Posterior vena cava (tissue), 2 donors: ENCODE results near the gene PCDHA13. TPM values are rescaled to one million over a fixed set of nuclear protein-coding genes. Genes with fewer than 3 reads are reported as not detected.
"Not testable (repeated sequence)": the region's sequence is repeated elsewhere in the genome, so short reads cannot be mapped to it uniquely, and the experiment has no call there.

Source experiments
- DNase-seq: peaks from one replicate; pipeline ENCODE4 v3.0.0-alpha.2; 2020; ENCODE audit warnings: low spot score
- intact Hi-C, 2 donors: fragments of 100-400 bp; cut with DNase I; formaldehyde crosslinking; loops; one replicate each; pipeline versions ENCODE4 v1.14.1 to v1.14.2; 2022 to 2023
- long read RNA-seq, 2 donors: library from polyadenylated mRNA; unstranded; transcript quantifications; one replicate each; pipeline ENCODE4 v2.0.0, GENCODE V29; 2020 to 2021
- total RNA-seq, 2 donors: library from RNA; stranded (reverse); fragmentation: NEBNext Ultra II Directional; extraction: Animal tissue kit (Norgen Biotek cat#: 25700); gene quantifications; one replicate each; pipeline ENCODE4 v1.2.1, GENCODE V29; 2021
- donor health status: DM: yes; HTN: yes; CAD: no.
- donor health status: DM: yes; HTN: yes; CAD: no.

Gene PCDHA13
- under 1 TPM in 1 of 2 donors, not detected in 1; 0.05 TPM for total RNA-seq
- long read RNA-seq, donor 1: 0 reads
- long read RNA-seq, donor 2: 0 reads

DNA sequence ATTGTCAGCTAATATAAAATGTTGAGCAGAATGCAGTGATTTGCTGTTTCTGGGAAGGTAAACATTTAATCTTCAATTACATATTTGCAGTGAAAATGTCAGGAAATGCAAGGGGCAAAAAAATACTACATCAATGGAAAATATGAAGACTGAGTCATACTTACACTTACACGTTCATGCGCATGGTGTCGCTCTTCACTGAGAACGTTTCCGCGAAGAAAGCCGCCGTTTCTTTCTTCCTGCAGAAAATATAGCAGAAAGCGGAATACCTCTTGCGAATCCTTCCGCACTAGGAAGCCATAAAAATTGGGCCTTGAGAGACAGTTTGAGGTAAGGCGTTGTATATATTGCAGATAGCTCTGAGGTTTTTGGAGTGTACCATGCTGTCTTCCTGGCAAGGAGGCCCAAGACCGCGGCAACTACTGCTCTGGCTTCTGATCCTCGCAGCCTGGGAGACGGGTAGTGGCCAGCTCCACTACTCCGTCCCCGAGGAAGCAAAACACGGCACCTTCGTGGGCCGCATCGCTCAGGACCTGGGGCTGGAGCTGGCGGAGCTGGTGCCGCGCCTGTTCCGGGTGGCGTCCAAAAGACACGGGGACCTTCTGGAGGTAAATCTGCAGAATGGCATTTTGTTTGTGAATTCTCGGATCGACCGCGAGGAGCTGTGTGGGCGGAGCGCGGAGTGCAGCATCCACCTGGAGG is at the start of gene PCDHA13:
TSS of gene PCDHA13 (plus strand) at position 236 of the 702 bp plus-strand sequence. CDS start at position 381, 145 bp downstream.
- intact Hi-C loops: no loop called here
- no peak for DNase-seq

DNA sequence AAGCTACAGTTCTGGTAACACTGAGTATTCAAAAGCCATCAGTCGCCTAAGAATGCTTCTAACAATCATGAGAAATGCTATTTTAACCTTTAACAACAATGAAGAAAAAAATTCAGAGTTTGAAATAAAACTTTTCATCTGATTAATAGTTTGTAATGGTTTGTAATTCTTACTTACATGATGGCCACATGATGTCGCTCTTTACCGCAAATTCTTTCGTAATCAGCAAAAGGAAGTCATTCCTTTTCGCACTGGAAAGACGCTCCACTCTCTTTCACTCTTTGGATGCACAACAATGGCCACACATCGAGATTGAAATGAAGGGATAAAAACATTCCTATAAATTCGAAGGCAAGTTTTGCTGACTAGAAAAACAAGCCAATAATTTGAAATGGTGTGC is 47.9 kb upstream of the PCDHA13 start, which contains the start of gene PCDHA7:
TSS of gene PCDHA7 (plus strand) at position 277 of the 400 bp plus-strand sequence. CDS start at position 392, 115 bp downstream.
- intact Hi-C loops: no loop called here

GRCh38 chr5:140834439-140835008 is 47.4 kb upstream of the PCDHA13 start:
- intact Hi-C loops, DNase-seq: not testable (repeated sequence)

More for the DNA sequence above, 47.9 kb upstream of the PCDHA13 start, which contains the start of gene PCDHA7:
- DNase-seq: no peak

GRCh38 chr5:140835622-140836510 is 46.1 kb upstream of the PCDHA13 start:
- intact Hi-C loops: no loop called here
- DNase-seq: peak; percentile 81

GRCh38 chr5:140840978-140841962 is 40.7 kb upstream of the PCDHA13 start, which contains the start of gene PCDHA8:
TSS of gene PCDHA8 (plus strand) at chr5:140841187. CDS start at chr5:140841322, 135 bp downstream.
- DNase-seq: no peak
- intact Hi-C loops: no loop called here

- intact Hi-C loops: no loop called here
- DNase-seq: no peak
Measured at GRCh38 chr5:140842798-140843733, 38.9 kb upstream of the PCDHA13 start.

DNA sequence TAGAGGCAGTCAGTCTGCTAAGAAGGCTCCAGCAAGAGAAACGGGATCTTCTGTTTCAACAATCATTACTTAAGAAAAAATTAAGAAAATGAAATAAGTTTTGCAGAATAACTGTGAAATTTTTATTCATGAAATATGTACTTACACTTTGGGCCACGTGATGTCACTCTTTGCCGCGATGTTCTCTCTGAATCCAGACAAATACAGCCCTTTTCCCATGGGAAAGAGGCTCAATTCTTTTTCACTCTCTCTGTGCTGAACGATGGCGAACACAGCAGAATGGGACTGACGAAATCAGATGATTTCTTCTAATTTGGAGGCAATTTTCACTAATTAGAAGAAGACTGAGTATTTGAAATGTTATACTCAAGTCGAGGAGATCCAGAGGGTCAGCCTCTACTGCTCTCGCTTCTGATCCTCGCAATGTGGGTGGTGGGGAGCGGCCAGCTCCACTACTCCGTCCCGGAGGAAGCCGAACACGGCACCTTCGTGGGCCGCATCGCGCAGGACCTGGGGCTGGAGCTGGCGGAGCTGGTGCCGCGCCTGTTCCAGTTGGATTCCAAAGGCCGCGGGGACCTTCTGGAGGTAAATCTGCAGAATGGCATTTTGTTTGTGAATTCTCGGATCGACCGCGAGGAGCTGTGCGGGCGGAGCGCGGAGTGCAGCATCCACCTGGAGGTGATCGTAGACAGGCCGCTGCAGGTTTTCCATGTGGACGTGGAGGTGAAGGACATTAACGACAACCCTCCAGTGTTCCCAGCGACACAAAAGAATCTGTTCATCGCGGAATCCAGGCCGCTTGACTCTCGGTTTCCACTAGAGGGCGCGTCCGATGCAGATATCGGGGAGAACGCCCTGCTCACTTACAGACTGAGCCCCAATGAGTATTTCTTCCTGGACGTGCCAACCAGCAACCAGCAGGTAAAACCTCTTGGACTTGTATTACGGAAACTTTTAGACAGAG is 33.5 kb upstream of the PCDHA13 start, which contains the start of gene PCDHA9:
TSS of gene PCDHA9 (plus strand) at position 244 of the 964 bp plus-strand sequence. CDS start at position 358, 114 bp downstream.
- intact Hi-C loops, DNase-seq: not testable (repeated sequence)

DNA sequence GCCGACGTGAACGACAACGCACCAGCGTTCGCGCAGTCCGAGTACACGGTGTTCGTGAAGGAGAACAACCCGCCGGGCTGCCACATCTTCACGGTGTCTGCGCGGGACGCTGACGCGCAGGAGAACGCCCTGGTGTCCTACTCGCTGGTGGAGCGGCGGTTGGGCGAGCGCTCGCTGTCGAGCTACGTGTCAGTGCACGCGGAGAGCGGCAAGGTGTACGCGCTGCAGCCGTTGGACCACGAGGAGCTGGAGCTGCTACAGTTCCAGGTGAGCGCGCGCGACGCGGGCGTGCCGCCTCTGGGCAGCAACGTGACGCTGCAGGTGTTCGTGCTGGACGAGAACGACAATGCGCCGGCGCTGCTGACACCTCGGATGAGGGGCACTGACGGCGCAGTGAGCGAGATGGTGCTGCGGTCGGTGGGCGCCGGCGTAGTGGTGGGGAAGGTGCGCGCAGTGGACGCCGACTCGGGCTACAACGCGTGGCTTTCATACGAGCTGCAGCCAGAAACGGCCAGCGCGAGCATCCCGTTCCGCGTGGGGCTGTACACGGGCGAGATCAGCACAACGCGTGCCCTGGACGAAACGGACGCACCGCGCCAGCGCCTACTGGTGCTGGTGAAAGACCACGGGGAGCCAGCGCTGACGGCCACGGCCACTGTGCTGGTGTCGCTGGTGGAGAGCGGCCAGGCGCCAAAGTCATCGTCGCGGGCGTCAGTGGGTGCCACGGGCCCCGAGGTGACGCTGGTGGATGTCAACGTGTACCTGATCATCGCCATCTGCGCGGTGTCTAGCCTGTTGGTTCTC is 31.9 kb upstream of the PCDHA13 start:
- intact Hi-C loops, DNase-seq: not testable (repeated sequence)

DNA sequence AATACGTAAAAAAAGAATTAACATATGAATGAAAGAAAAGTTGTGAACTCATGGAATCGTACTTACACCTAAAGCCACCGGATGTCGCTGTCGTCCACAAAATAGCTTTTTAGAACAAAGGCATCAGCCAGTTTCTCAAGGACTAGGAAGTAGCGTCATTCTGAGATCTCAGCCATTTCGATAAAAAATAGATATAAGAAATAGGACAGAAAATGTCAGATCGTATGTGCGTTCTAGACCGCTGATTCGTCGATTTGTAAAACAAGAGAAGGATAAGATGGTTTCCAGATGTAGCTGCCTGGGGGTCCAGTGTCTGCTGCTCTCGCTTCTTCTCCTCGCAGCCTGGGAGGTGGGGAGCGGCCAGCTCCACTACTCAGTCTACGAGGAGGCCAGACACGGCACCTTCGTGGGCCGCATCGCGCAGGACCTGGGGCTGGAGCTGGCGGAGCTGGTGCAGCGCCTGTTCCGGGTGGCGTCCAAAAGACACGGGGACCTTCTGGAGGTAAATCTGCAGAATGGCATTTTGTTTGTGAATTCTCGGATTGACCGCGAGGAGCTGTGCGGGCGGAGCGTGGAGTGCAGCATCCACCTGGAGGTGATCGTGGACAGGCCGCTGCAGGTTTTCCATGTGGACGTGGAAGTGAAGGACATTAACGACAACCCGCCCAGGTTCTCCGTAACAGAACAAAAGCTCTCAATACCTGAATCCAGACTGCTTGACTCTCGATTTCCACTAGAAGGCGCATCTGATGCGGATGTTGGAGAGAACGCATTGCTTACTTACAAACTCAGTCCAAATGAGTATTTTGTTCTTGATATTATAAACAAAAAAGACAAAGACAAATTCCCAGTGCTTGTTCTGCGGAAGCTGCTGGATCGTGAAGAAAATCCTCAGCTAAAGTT is 25.9 kb upstream of the PCDHA13 start, which contains the start of gene PCDHA10:
TSS of gene PCDHA10 (plus strand) at position 126 of the 903 bp plus-strand sequence. CDS start at position 278, 152 bp downstream.
- intact Hi-C loops: no loop called here
- no peak for DNase-seq

GRCh38 chr5:140857177-140857986 is 24.5 kb upstream of the PCDHA13 start:
- intact Hi-C loops: no loop called here
- no peak for DNase-seq

DNA sequence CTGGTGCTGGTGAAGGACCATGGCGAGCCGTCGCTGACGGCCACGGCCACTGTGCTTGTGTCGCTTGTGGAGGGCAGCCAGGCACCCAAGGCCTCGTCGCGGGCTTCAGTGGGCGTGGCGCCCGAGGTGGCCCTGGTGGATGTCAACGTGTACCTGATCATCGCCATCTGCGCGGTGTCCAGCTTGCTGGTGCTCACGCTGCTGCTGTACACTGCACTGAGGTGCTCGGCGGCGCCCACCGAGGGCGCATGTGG is 24.0 kb upstream of the PCDHA13 start:
- DNase-seq: no peak
- intact Hi-C loops: no loop called here

DNA sequence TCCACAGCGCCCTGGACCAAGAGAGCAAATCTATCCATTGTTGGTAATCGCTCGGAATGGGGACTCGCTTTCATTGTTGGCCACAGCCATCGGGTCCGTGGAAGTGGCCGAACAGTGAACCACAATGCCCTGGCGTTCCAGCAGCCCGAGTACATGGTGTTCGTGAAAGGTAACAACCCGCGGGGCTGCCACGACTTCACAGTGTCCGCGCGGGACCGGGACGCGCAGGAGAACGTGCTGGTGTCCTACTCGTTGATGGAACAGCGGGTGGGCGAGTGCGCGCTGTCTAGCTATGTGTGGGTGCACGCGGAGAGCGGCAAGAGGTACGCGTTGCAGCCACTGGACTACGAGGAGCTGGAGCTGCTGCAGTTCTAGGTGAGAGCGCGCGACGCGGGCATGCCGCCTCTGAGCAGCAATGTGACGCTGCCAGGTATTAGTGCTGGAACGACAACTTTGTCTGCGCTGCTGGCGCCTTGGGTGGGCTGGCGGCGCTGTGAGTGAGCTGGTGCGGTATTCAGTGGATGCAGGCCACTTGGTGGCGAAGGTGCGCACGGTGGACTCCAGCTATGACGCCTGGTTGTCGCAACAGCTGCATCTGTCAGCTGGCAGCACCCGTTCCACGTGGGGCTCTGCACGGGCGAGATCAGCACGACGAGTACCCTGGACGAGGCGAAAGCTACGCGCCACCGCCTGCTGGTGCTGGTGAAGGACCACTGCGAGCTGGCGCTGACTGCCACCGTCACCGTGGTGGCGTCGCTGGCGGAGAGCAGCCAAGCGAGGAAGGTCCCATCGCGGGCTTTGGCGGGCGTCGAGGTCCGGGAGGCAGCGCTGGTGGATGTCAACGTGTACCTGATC is 19.3 kb upstream of the PCDHA13 start:
- intact Hi-C loops: no loop called here
- no peak for DNase-seq
